ENCODE data around the gene SLC45A3.

The SLC45A3 gene

GRCh38 chr1:205709059-205709398 lies 28.7 kb upstream of the SLC45A3 start:
- no peak overlapping the region for H3K4me3 ChIP-seq (replicated peaks; ENCODE audit: low read depth, low read length)
- TF ChIP-seq, protein P1, sequence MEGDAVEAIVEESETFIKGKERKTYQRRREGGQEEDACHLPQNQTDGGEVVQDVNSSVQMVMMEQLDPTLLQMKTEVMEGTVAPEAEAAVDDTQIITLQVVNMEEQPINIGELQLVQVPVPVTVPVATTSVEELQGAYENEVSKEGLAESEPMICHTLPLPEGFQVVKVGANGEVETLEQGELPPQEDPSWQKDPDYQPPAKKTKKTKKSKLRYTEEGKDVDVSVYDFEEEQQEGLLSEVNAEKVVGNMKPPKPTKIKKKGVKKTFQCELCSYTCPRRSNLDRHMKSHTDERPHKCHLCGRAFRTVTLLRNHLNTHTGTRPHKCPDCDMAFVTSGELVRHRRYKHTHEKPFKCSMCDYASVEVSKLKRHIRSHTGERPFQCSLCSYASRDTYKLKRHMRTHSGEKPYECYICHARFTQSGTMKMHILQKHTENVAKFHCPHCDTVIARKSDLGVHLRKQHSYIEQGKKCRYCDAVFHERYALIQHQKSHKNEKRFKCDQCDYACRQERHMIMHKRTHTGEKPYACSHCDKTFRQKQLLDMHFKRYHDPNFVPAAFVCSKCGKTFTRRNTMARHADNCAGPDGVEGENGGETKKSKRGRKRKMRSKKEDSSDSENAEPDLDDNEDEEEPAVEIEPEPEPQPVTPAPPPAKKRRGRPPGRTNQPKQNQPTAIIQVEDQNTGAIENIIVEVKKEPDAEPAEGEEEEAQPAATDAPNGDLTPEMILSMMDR (IDR thresholded peaks at IDR 0.05; ENCODE audit: low read length, missing control alignments) = no peak
- DNase-seq (ENCODE audit: low read depth) = peak; percentile 77

GRCh38 chr1:205706601-205707502 lies 26.5 kb upstream of the SLC45A3 start:
- TF ChIP-seq, protein P1 (IDR thresholded peaks at IDR 0.05; ENCODE audit: low read length, missing control alignments) = no peak
- DNase-seq (ENCODE audit: low read depth) = peak; percentile 49

DNA sequence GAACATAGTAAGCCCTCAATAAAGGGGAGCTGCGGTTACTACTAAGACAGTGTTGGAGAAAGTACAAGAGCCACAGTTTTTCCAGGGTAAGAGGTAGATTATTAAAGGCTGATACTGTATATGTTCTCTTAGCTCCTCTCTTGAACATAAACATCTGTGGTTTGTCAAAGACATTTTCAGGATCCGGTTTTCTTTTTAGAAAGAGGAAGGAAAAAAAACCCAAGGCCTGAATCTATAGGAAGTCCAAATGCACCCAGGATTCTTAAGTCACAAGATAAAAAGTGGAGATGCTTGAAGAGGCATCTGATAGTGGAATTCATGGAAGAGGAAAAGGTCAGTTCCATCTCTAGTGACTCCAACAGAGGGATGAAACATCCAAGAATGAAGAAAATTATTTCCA lies 24.6 kb upstream of the SLC45A3 start:
- no peak overlapping the region for H3K4me3 ChIP-seq (replicated peaks; ENCODE audit: low read depth, low read length)
- TF ChIP-seq, protein P1 (IDR thresholded peaks at IDR 0.05; ENCODE audit: low read length, missing control alignments) = no peak

More at GRCh38 chr1:205706601-205707502, 26.5 kb upstream of the SLC45A3 start:
- no peak overlapping the region for H3K4me3 ChIP-seq (replicated peaks; ENCODE audit: low read depth, low read length)

GRCh38 chr1:205703072-205703471 lies 22.8 kb upstream of the SLC45A3 start:
- no peak overlapping the region for H3K4me3 ChIP-seq (replicated peaks; ENCODE audit: low read depth, low read length)
- TF ChIP-seq, protein P1 (IDR thresholded peaks at IDR 0.05; ENCODE audit: low read length, missing control alignments) = no peak
- no peak for DNase-seq (ENCODE audit: low read depth)

More for the DNA sequence above, 24.6 kb upstream of the SLC45A3 start:
- no peak for DNase-seq (ENCODE audit: low read depth)

GRCh38 chr1:205701891-205702290 lies 21.6 kb upstream of the SLC45A3 start:
- no peak overlapping the region for H3K4me3 ChIP-seq (replicated peaks; ENCODE audit: low read depth, low read length)
- no peak for DNase-seq (ENCODE audit: low read depth)
- TF ChIP-seq, protein P1 (IDR thresholded peaks at IDR 0.05; ENCODE audit: low read length, missing control alignments) = no peak

GRCh38 chr1:205701420-205701819 lies 21.1 kb upstream of the SLC45A3 start:
- H3K4me3 ChIP-seq (replicated peaks; ENCODE audit: low read depth, low read length) = no peak overlapping the region
- DNase-seq (ENCODE audit: low read depth) = no peak
- TF ChIP-seq, protein P1 (IDR thresholded peaks at IDR 0.05; ENCODE audit: low read length, missing control alignments) = no peak

All from fibroblast of pulmonary artery (primary cell).